ENCODE data around the gene HSD11B1. TPM values are rescaled to one million over a fixed set of nuclear protein-coding genes. Genes with fewer than 3 reads are reported as not detected.

The HSD11B1 gene
- total RNA-seq, 1 experiment from 2014 or later = 0.27 TPM

DNA sequence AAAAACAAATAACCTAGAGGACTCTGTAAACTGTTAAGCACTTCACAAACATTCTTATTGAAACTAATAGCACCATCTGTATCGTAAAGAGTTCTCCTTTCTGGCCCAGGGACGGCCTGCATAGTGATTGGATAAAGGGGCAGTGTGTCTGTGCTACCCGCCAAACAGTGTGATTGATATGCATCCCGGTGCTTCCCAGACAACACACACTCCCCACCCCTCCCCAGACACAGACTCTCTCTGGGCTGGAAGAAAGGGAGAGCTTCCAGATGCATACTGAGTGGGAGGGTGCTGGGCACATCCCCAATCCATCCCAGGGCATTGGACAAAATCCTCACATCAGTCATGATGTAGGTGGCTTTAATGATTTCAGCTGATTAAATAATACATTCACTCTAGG, 3.7 kb downstream of the HSD11B1 start (continued):
- TF ChIP-seq, protein P1, sequence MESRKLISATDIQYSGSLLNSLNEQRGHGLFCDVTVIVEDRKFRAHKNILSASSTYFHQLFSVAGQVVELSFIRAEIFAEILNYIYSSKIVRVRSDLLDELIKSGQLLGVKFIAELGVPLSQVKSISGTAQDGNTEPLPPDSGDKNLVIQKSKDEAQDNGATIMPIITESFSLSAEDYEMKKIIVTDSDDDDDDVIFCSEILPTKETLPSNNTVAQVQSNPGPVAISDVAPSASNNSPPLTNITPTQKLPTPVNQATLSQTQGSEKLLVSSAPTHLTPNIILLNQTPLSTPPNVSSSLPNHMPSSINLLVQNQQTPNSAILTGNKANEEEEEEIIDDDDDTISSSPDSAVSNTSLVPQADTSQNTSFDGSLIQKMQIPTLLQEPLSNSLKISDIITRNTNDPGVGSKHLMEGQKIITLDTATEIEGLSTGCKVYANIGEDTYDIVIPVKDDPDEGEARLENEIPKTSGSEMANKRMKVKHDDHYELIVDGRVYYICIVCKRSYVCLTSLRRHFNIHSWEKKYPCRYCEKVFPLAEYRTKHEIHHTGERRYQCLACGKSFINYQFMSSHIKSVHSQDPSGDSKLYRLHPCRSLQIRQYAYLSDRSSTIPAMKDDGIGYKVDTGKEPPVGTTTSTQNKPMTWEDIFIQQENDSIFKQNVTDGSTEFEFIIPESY (IDR thresholded peaks at IDR 0.05; ENCODE audit: extremely low read depth, insufficient replicate concordance, low read length) = no peak
- TF ChIP-seq EZH2phosphoT487 (IDR thresholded peaks at IDR 0.05; ENCODE audit: borderline replicate concordance) (no peak), CEBPB (IDR thresholded peaks at IDR 0.05; ENCODE audit: low read depth) (no peak), SRF (IDR thresholded peaks at IDR 0.05; ENCODE audit: low read depth) (no peak), POLR2A (IDR thresholded peaks at IDR 0.05; ENCODE audit: borderline replicate concordance, extremely low read depth, insufficient read depth, insufficient read length) (no peak)

DNA sequence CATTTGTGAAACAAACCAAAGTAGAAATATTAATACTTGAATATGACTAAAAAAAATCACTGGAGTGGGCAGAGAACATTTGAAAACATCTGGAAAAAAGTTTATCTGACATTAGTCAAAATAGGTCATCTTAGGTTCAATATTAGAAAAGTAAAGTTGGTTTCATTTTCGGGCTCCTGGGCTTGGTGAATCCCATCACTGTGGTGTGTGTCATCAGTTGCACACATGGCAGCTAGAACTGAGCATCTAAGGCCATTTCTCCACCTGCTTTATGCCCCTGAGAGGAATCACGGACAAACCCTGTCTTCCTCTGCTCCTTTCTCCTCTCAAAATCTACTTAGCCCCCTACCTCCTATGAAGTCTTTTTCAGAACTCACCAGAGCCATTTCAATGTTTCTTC, 5.4 kb downstream of the HSD11B1 start:
- DNase-seq (ENCODE audit: low read depth, low spot score) = no peak
- Histone ChIP-seq H3K4me3 (replicated peaks in 1 of 2; ENCODE audit: low read depth in 1 of 2, low read length in 2 of 2) (no peak overlapping the region), H3K4me1 (ENCODE audit: control insufficient read depth in 1 of 2, insufficient read depth in 2 of 2, low read length in 2 of 2) (no peaks in the 10 kb centered on the region), H3K9me2 (ENCODE audit: insufficient read depth) (no peaks in the 10 kb centered on the region), H2AFZ (ENCODE audit: low read depth, low read length, poor library complexity, severe bottlenecking) (no peak overlapping the region), H3K36me3 (ENCODE audit: control insufficient read depth in 1 of 2, insufficient read depth in 2 of 2, low read length in 2 of 2) (no peaks in the 10 kb centered on the region), H3K9me3 (ENCODE audit: control insufficient read depth in 1 of 2, insufficient read depth in 1 of 2, low read depth in 1 of 2, low read length in 2 of 2) (no peaks in the 10 kb centered on the region), H3K79me2 (ENCODE audit: insufficient read depth, low read length) (no peaks in the 10 kb centered on the region), H3K4me2 (ENCODE audit: low read length) (no peak overlapping the region), H3K27me3 (ENCODE audit: insufficient read depth, low read length) (peaks cover 12% of the 10 kb centered on the region; the same call in 1 of the 2 replicates), H3K9ac (ENCODE audit: low read length) (no peak overlapping the region), H3K27ac (ENCODE audit: low read depth, low read length) (no peak overlapping the region), H4K20me1 (ENCODE audit: insufficient read depth) (no peaks in the 10 kb centered on the region)
- RAD21 ChIA-PET (ENCODE audit: low non-redundant PET in 1 of 2, low total read pairs in 2 of 2, uncharacterized antibody in 2 of 2, unreplicated experiment in 2 of 2) = no interaction called here
- intact Hi-C loops (cut with micrococcal nuclease) = no loop called here
- POLR2A ChIA-PET = no interaction called here
- CTCF ChIA-PET = no interaction called here
- no peak for TF ChIP-seq POLR2AphosphoS5 (IDR thresholded peaks at IDR 0.05; ENCODE audit: low read depth, low read length)
- TF ChIP-seq, protein P2, sequence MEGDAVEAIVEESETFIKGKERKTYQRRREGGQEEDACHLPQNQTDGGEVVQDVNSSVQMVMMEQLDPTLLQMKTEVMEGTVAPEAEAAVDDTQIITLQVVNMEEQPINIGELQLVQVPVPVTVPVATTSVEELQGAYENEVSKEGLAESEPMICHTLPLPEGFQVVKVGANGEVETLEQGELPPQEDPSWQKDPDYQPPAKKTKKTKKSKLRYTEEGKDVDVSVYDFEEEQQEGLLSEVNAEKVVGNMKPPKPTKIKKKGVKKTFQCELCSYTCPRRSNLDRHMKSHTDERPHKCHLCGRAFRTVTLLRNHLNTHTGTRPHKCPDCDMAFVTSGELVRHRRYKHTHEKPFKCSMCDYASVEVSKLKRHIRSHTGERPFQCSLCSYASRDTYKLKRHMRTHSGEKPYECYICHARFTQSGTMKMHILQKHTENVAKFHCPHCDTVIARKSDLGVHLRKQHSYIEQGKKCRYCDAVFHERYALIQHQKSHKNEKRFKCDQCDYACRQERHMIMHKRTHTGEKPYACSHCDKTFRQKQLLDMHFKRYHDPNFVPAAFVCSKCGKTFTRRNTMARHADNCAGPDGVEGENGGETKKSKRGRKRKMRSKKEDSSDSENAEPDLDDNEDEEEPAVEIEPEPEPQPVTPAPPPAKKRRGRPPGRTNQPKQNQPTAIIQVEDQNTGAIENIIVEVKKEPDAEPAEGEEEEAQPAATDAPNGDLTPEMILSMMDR (IDR thresholded peaks at IDR 0.05 in 2 of 3, conservative IDR thresholded peaks at IDR 0.05 in 1 of 3; ENCODE audit: borderline replicate concordance in 1 of 3, insufficient read depth in 1 of 3, low read depth in 2 of 3, low read length in 2 of 3) = no peak
- TF ChIP-seq ELF1 (IDR thresholded peaks at IDR 0.05; ENCODE audit: borderline replicate concordance, low read depth) = no peak
- no peak for TF ChIP-seq SRF (IDR thresholded peaks at IDR 0.05; ENCODE audit: low read depth)
- TF ChIP-seq CEBPB (IDR thresholded peaks at IDR 0.05; ENCODE audit: low read depth) = no peak
- TF ChIP-seq, protein P3, sequence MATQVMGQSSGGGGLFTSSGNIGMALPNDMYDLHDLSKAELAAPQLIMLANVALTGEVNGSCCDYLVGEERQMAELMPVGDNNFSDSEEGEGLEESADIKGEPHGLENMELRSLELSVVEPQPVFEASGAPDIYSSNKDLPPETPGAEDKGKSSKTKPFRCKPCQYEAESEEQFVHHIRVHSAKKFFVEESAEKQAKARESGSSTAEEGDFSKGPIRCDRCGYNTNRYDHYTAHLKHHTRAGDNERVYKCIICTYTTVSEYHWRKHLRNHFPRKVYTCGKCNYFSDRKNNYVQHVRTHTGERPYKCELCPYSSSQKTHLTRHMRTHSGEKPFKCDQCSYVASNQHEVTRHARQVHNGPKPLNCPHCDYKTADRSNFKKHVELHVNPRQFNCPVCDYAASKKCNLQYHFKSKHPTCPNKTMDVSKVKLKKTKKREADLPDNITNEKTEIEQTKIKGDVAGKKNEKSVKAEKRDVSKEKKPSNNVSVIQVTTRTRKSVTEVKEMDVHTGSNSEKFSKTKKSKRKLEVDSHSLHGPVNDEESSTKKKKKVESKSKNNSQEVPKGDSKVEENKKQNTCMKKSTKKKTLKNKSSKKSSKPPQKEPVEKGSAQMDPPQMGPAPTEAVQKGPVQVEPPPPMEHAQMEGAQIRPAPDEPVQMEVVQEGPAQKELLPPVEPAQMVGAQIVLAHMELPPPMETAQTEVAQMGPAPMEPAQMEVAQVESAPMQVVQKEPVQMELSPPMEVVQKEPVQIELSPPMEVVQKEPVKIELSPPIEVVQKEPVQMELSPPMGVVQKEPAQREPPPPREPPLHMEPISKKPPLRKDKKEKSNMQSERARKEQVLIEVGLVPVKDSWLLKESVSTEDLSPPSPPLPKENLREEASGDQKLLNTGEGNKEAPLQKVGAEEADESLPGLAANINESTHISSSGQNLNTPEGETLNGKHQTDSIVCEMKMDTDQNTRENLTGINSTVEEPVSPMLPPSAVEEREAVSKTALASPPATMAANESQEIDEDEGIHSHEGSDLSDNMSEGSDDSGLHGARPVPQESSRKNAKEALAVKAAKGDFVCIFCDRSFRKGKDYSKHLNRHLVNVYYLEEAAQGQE (IDR thresholded peaks at IDR 0.05; ENCODE audit: low read depth) = no peak
- no peak for TF ChIP-seq FOSL1 (IDR thresholded peaks at IDR 0.05; ENCODE audit: low read depth)
- no peak for TF ChIP-seq JUND (IDR thresholded peaks at IDR 0.05)
- no peak for TF ChIP-seq EZH2phosphoT487 (IDR thresholded peaks at IDR 0.05; ENCODE audit: borderline replicate concordance)
- TF ChIP-seq TCF7L2 (IDR thresholded peaks at IDR 0.05; ENCODE audit: borderline replicate concordance, extremely low read depth, insufficient read depth, insufficient read length) = no peak
- no peak for TF ChIP-seq SP1 (IDR thresholded peaks at IDR 0.05; ENCODE audit: low read depth)
- BruUV-seq (replicated peaks) = no TSS peak
- ATAC-seq = no peak
